GM12892 (cell line): ENCODE data around the gene SLC4A11.

ENCODE experiments used
- POLR2A ChIP-seq: IDR thresholded peaks from 2 replicates; pipeline ENCODE4 v1.6.1; 2011; ENCODE audit warnings: low read depth, low read length, control low read depth
- POLR2AphosphoS5 ChIP-seq: IDR thresholded peaks from 2 replicates; pipeline ENCODE4 v1.6.1; 2011; ENCODE audit warnings: low read depth, low read length, control low read depth

- TF ChIP-seq POLR2A (no peak), POLR2AphosphoS5 (no peak)
These were observed 10.8 kb downstream of the SLC4A11 start for GRCh38 chr20:3227936-3228749.
